Measurements from ENCODE around the gene RGS3. TPM values are rescaled to one million over a fixed set of nuclear protein-coding genes. Genes with fewer than 3 reads are reported as not detected.

RGS3 gene
- total RNA-seq, 1 donor from 2014 or later: 66.2 TPM

DNA sequence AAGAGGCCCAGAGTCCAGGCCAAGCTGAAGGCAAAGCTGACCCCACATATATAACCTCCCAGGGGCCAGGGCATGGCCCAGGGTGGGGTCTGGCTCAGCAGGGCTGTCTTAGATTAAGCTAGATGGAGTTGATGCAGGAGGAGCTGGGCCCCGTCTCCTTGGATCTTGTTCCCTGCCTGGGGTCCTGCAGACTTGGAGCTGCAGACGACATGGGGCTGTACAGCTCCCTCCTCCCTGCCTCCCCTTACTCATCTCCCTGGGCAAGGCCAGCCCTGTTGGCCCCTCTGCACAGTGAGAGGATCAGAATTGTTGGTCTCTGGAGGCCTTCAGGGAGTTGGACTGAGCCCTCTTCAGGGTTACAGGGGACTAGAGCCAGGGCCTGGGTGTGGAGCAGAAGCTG lies 134.9 kb downstream of the RGS3 start:
- Histone ChIP-seq H3K36me3 (peaks cover 46% of the 10 kb centered on the region), H3K4me1 (peaks cover 56% of the 10 kb centered on the region), H3K27ac (no peak overlapping the region), H3K9me3 (no peaks in the 10 kb centered on the region), H3K4me3 (no peak overlapping the region), H3K27me3 (ENCODE audit: low read depth) (no peaks in the 10 kb centered on the region)
- ATAC-seq (no peak), DNase-seq (peak; percentile 37)
- intact Hi-C loops (cut with DNase I): no loop called here
- TF ChIP-seq CTCF (IDR thresholded peaks at IDR 0.05): no peak

GRCh38 chr9:113598883-113599282 lies 135.4 kb downstream of the RGS3 start:
- Histone ChIP-seq H3K4me3 (no peak overlapping the region), H3K27me3 (ENCODE audit: low read depth) (no peaks in the 10 kb centered on the region), H3K27ac (peak overlapping the region; percentile 27), H3K9me3 (no peaks in the 10 kb centered on the region), H3K36me3 (peaks cover 46% of the 10 kb centered on the region), H3K4me1 (peaks cover 53% of the 10 kb centered on the region)
- TF ChIP-seq CTCF (IDR thresholded peaks at IDR 0.05): no peak
- intact Hi-C loops (cut with DNase I): no loop called here
- DNase-seq (peak; percentile 7), ATAC-seq (no peak)

- DNase-seq (peak; percentile 40), ATAC-seq (peak in 1 of 2 donors; percentile 17)
- no peaks in the 10 kb centered on the region for H3K27me3 ChIP-seq (ENCODE audit: low read depth)
- H3K9me3 ChIP-seq: no peaks in the 10 kb centered on the region
- intact Hi-C loops (cut with DNase I): no loop called here
- no peak overlapping the region for H3K4me3 ChIP-seq
- peaks cover 53% of the 10 kb centered on the region for H3K4me1 ChIP-seq
- H3K27ac ChIP-seq: peak overlapping the region; percentile 27
- H3K36me3 ChIP-seq: peaks cover 41% of the 10 kb centered on the region
- TF ChIP-seq CTCF (IDR thresholded peaks at IDR 0.05): no peak
Measured at GRCh38 chr9:113599646-113600022, 136.1 kb downstream of the RGS3 start.

GRCh38 chr9:113600023-113600823 lies 136.7 kb downstream of the RGS3 start:
- intact Hi-C loops (cut with DNase I): no loop called here
- Histone ChIP-seq H3K27ac (peak overlapping the region; percentile 27), H3K4me3 (no peak overlapping the region), H3K4me1 (peaks cover 53% of the 10 kb centered on the region), H3K27me3 (ENCODE audit: low read depth) (no peaks in the 10 kb centered on the region), H3K9me3 (no peaks in the 10 kb centered on the region), H3K36me3 (peaks cover 35% of the 10 kb centered on the region)
- peak; percentile 30 for DNase-seq
- no peak for TF ChIP-seq CTCF (IDR thresholded peaks at IDR 0.05)
- ATAC-seq: no peak

GRCh38 chr9:113600871-113601614 lies 137.5 kb downstream of the RGS3 start:
- Histone ChIP-seq H3K9me3 (no peaks in the 10 kb centered on the region), H3K27me3 (ENCODE audit: low read depth) (no peaks in the 10 kb centered on the region), H3K27ac (no peak overlapping the region), H3K4me3 (no peak overlapping the region), H3K36me3 (peaks cover 27% of the 10 kb centered on the region), H3K4me1 (peaks cover 46% of the 10 kb centered on the region)
- no peak for TF ChIP-seq CTCF (IDR thresholded peaks at IDR 0.05)
- ATAC-seq (no peak), DNase-seq (peak; percentile 24)
- intact Hi-C loops (cut with DNase I): no loop called here

Measured in lower lobe of right lung (tissue), 2 donors.